Sigmoid colon (tissue), 4 donors: ENCODE data around the gene RBBP5.

Source experiments
- CTCF ChIP-seq, 4 experiments: fragments of 450-650 bp in 3 of 4; fragments of 200-600 bp in 1 of 4; IDR thresholded peaks; one replicate each; pipeline ENCODE4 v1.5.1; 2016 to 2019; ENCODE audit warnings: antibody characterized with exemption in 4 of 4, mild to moderate bottlenecking in 3 of 4, moderate library complexity in 2 of 4
- POLR2AphosphoS5 ChIP-seq, 4 donors: sonication (generic); formaldehyde crosslinking; IDR thresholded peaks; one replicate each; pipeline ENCODE4 v1.6.1; 2017; ENCODE audit warnings: antibody characterized with exemption in 4 of 4

GRCh38 chr1:205147191-205147835 is 25.5 kb upstream of the RBBP5 start:
- TF ChIP-seq POLR2AphosphoS5 (IDR thresholded peaks at IDR 0.05), result no peak
- no peak for TF ChIP-seq CTCF (IDR thresholded peaks at IDR 0.05)
